ENCODE measurements around the gene MRGPRF.

DNA sequence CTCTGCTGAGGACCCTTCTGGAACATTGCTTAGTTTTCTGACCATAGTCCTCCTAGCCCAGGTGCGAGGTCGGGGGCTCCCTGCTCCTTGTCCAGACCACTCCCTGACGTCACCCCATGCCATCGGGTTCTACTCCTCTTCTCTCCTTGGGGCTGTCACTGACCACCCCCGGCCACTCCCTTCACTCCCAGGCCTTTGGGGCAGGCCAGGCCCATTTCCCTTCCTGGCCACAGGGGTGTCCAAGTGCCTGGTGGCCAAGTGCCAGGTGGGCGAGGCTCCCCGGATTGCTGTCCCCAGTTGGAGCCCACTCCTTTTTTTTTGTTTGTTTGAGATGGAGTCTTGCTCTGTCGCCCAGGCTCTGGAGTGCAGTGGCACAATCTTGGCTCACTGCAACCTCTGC lies 51.8 kb downstream of the MRGPRF start:
- TF ChIP-seq POLR2AphosphoS5 (IDR thresholded peaks at IDR 0.05; ENCODE audit: low read depth, low read length) = no peak
- no peak for TF ChIP-seq POLR2A (IDR thresholded peaks at IDR 0.05; ENCODE audit: low read depth, low read length)
- TF ChIP-seq TAF1 (IDR thresholded peaks at IDR 0.05; ENCODE audit: borderline replicate concordance, low read depth, low read length) = no peak
